Measurements from ENCODE around the gene SEMA4C.

SEMA4C gene

DNA sequence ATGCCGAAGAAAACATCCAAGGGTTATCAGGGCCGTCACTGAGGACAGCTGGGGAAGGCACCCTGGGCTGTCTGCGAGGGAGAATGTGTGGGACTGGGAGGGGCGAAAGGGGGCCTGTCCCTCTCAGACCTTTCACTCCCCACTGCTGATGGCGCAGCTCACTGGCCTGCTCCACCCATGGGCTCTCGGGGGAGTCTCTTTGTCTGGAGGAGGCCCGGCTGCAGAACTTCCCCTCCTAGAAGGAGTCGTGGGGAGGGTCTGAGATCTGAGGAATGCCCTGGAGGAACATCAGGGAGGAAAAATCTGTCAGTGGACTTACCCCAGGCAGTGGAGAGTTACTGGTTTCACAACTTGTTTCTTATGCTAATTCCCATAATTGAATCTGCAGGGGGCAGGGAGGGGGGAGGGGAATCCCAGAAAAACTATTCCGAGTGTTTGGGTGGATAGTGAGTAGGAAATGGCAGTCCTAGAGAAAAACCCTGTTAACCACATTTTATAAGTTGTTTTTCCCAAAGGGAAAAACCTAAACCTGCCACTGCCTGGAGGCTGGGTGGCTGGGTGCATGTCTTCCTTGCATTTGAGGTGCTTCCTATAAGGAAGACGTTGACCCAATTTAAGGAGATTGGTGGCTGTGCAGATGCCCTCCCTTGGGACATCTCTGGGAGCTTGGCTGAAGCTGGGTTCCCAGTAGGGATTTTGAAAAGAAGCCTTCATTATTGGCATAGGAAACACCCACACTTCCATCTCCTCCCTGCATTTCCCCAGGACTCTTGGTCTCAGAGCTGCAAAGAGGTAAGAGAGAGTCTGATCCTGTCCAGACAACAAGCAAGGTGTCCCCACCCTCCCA is 11.7 kb upstream of the SEMA4C start:
- DNase-seq (ENCODE audit: low spot score): no peak

GRCh38 chr2:96880891-96881273 is 11.0 kb upstream of the SEMA4C start:
- DNase-seq (ENCODE audit: low spot score): no peak

DNA sequence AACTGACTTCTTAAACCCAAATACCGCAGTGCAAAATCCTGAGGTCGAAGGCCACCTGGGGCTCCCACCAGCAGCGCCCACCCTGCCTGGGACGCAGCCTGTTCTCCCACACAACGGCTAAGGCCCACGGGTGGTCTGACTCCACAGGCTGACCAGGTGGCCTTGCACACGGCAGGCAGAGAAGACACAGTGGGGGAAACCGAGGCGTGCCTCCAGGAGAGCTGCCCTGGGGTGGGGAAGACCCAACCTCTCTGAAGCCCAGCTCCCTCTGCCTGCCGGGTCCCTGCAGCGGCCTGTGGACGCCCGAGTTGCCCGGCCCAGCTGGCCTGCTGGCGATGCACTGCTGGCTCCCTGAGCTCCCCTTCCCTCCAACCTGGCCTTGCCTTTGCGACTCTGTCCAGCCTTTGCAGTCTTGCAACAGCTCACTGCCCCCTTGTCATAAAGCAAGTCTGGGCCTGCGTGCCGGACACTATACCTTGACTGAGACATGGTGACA is 9.7 kb upstream of the SEMA4C start:
- DNase-seq (ENCODE audit: low spot score): no peak

- no peak for DNase-seq (ENCODE audit: low spot score)
Measured at GRCh38 chr2:96878796-96879544, 9.1 kb upstream of the SEMA4C start.

GRCh38 chr2:96878171-96878570 is 8.3 kb upstream of the SEMA4C start:
- DNase-seq (ENCODE audit: low spot score): no peak

DNA sequence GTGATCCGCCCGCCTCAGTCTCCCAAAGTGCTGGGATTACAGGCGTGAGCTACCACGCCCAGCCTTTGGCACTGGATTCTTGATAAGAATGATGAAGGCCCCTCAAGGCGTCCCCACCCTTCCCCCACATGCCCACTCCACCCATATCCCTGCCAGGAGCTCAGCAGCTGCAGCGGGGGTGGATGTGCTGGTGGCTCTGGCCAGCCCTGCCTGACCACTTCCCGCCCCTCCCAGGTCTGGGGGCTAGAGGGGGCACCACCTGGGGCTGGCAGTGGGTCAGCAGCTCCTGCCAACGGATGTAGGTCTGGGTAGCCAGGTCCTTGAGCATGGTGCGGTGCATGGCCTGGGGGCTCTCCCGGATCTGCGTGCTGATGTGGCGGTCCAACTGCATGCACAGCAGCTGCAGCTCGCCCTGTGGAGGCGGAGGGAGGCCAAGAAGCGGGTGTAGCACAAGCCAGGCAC is 7.8 kb upstream of the SEMA4C start:
- DNase-seq (ENCODE audit: low spot score): no peak

DNA sequence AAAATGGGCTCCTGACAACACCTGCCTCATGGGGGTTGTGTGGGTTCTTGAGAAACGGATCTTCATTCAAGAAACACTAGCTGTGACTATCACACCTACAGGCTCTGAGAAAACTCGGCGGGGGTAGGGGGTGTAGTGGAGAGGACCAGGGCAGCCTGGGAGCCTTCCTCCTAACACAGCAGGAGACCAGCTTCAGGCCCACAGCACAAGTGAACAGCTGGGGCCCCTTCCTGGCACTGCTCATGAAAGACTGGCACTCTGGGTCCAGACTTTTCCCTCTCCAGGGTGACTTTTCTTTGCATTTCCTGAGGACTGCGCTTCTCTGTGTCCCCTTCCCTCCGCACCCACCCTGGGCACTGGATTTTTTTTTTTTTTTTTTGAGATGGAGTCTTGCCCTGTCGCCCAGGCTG is 7.2 kb upstream of the SEMA4C start:
- DNase-seq (ENCODE audit: low spot score): no peak

DNA sequence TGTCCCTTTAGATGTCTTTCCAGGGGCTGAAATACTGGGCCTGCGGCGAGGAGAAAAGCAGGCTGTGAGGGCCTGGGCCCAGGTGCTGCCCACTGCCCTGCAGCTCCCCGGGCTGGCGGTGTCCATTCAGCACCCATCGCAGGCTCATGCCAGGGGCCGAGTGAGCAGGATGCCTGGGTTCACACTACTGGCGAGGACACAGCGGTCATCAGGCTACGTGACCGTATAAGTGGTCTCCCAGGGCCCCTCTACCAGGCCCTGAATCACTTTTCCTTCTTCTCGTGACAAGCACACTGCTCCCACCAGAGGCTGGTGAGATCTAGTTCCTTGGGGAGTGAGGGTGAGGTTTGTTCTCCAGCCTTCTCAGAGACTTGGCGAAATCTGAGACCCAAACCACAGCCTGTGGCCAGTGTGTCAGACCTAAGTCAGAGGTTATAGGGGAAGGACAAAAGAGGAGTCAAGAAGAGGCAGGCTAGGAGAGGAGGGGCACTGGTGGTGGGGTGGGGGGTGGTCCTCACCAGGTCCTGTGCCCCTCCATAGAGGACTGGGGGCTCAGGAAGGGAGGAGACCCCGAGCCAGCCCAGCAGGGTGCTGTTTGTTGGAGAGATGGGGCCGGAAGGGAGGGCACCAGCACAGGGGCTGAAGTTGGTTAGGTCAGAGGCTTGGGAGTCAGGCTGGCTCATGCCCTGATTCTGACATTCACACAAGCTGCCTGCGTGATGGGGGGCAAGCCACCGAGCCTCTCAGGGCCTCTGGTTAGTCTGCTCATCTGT is 6.6 kb upstream of the SEMA4C start:
- DNase-seq (ENCODE audit: low spot score): no peak

GRCh38 chr2:96875498-96876268 is 5.8 kb upstream of the SEMA4C start:
- DNase-seq (ENCODE audit: low spot score): no peak

DNA sequence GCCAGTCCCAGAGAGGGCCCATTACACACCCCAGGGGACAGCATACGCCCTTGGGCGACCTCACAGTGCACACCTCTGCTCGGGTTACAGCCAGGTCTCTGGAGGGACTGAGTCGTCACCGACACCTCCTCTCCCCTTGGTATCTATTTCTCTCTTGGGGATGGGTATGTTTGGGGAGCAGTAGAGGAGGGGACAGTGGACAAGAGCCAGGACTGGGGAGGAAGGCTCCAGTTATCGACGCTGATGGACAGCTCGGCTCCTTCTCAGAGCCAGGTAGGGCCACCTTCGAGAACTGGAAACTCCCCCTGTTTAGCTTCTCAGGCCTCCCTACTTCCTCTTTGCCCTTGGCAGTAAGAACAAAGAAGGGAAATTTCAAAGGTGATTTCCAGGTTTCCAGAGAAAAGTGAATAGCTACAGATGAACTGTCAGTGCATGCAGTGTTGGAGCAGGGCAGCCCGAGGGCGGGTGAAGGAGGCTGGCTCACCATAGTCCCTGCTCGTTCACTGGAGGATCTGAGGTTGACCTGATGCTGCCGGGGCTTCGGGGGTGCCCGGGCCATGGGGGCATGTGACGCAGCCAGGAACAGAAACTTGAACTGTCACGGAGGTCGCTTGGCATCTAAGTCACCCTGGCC is 4.4 kb upstream of the SEMA4C start:
- peak; percentile 53 for DNase-seq (ENCODE audit: low spot score)

- DNase-seq (ENCODE audit: low spot score): no peak
Measured at GRCh38 chr2:96873651-96874096, 3.8 kb upstream of the SEMA4C start.

GRCh38 chr2:96872591-96873349 is 2.9 kb upstream of the SEMA4C start:
- peak; percentile 35 for DNase-seq (ENCODE audit: low spot score)

DNA sequence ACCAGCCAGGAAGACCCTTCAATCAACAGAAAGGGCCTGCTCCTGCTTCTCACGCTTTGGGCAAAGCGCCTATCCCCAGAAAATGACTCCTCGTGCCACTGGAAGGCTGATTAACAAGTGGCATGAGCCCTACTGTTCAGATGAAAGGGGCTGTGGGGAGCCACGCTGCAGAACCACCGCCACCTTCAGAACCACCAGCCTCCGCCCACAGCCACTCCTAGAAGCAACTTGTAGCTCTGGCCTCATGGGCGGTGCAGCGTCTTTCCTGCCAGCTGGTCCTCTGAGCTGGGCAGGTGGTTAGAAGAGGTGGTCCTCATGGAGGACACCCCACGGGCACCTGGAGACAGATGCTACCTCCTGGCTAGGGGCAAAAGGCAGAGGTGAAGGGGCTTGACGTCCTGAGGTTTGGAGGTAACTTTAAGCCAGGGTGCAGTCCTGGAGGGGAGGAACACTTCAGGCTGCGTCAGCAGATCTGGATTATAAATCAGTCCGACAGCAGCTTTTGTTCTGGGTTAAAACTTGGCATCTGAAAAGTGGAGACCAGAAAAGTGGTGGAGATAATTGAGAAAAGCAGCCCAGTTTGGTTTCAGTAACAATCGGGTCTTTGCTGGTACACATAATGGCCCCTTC is 861 bp upstream of the SEMA4C start:
- DNase-seq (ENCODE audit: low spot score): no peak

DNA sequence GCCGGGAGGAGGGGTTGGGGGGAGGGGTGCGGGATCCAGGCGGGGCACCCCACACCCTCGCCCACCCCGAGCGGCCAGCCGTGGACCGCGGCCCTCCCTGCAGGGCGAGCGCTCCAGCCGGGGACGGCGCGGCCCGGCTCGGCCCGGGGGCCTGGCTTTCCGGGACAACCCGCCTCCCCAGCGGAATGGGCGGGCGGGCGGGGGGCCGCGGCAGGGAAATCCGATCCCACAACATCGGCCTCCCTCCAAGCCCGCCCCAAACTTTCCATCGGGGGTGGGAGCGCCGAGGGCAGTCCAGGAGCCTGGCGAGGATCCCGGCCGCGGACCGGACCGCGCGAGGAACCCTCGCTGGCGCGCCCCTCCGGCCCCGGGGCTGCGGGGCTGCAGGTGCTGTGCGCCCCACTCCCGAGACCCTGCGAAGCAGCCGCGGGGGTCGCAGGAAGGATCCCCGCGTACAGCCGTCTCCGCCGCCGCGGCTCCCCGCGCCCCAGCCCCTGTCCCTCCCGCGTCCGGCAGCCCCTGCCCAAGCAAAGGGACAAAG is 529 bp downstream of the SEMA4C start:
- peak; percentile 62 for DNase-seq (ENCODE audit: low spot score)

DNA sequence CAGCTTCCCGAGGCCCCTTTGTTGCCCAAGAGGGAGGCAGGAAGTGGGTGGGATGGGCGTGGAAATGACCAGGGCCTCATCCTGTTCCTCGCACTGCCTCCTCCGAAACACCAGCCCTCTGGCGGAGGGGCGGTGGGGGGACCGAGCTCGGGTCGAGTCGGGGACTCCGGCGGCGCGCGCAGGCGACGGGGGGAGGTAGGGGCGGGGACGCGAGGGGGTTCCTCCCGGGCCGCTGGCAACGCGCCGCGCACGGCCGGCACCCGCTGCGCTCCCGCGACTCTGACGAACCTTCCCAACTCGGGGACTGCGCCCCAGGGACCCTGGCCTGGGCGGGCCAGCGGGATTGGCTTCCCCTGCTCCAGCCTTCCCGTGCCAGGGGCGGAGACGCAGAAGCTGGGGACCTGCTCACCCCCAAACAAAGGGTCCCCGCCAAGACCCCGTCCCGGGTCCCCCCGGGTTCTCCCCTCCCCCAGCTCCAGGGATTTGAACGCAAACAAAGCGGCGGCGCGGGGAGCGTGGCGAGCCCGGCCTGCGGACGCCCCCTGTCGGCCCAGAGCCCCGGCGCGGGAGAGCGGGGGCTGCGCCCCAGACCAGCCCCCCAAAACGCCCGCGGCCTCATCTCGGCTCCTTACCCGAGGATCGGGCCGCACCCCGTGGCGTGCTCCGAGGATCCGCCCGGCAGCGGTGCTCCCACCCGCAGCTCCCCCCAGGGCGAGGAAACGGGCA is 1.2 kb downstream of the SEMA4C start:
- DNase-seq (ENCODE audit: low spot score): peak; percentile 90

DNA sequence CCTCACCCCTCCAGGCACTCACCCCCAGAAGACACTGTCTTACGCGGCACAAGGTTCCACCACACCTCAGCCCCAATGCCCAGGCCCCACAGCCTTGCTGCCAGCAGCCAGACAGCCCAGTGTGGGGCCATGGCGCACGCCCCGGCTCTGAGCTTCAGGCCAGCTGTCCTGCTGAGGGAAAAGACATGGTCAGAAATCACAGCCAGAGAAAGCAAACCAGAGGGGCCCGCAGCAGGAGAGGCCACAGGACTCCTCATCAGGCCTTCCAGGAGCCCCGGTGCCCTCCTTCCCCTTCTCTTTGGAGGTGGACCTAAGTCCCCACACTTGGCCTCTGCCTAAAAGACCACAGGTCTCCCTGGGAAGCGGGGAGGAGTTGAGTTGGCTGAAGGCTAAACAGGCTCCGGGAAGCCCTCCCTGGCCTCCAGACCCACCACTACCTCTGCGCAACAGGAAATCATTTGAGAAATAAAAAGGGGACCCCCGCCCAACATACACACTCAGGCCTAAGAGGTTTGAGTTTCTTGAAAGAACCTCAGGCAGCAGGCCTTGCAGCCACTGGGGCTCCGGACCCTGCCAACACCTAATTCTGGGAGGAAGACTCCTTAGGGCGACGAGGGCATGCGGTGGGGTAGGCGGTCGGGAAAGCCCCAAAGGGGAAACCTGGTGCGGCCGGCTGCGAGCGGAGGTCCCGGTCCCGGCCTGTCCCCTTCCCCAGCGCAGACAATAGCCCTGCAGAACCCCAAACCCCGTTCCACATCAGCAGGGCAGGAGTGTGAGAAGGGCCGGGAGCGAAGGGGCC is 1.9 kb downstream of the SEMA4C start:
- no peak for DNase-seq (ENCODE audit: low spot score)

GRCh38 chr2:96866986-96867755 is 2.7 kb downstream of the SEMA4C start:
- DNase-seq (ENCODE audit: low spot score): no peak

Data from kidney tubule cell (primary cell).